HG02840 (cell line): ENCODE data around the gene BACE2.

Experiments
- ATAC-seq: cut with Tn5 transposase; IDR thresholded peaks from one replicate; pipeline ENCODE4 v1.9.1; 2021; ENCODE audit warnings: mild to moderate bottlenecking, moderate library complexity, moderate number of reproducible peaks; ENCODE audit not compliant: unreplicated experiment, low FRiP score

Gene BACE2

GRCh38 chr21:41316200-41317062 lies 148.5 kb downstream of the BACE2 start, which contains the start of gene FAM3B:
TSS of gene FAM3B (plus strand) at chr21:41316801. CDS start at chr21:41316880, 79 bp downstream.
- ATAC-seq, result no peak

- ATAC-seq, result no peak
These were observed 149.1 kb downstream of the BACE2 start for GRCh38 chr21:41317063-41317392.

- no peak for ATAC-seq
These were observed 149.5 kb downstream of the BACE2 start for GRCh38 chr21:41317458-41317857.

DNA sequence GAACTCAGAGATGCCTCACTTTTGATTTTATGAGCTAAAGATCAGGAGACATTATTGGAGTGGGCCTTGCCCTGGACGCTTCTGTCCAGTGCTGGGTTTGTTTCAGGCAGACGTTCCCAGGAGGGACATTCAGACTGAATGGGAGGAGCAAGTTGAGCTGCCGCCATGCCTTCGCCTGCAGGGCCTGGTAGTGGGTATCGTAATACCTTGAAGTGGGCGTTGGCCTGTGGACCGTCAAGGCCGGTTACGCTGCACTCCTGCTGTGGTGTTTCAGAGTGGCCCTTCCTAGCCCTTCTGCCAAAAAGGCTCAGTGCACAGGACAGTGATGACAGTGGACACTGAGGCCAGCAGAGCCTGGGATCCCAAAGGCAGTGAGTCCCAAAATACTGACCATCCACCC lies 150.3 kb downstream of the BACE2 start:
- no peak for ATAC-seq

DNA sequence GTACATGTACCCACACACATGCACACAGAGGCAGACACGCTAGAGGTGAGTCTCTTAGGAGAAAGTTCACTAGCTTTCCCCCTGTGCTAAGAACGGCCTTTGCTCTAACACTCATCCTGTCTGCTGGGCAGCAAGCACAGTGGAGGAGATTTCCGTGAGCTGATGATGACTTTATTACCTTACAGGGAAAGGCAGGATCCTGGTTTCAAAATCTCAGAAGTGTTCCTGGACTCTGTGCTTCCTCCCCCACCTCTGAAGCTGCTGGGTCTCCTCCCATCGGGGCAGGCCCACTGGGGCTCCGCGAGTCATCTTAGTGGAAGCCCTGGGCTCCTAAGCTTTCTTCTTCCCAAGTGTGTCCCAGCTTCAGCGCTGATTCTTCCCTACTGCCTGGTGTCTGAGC lies 151.3 kb downstream of the BACE2 start:
- ATAC-seq, result no peak

GRCh38 chr21:41321211-41321907 lies 153.4 kb downstream of the BACE2 start:
- no peak for ATAC-seq

DNA sequence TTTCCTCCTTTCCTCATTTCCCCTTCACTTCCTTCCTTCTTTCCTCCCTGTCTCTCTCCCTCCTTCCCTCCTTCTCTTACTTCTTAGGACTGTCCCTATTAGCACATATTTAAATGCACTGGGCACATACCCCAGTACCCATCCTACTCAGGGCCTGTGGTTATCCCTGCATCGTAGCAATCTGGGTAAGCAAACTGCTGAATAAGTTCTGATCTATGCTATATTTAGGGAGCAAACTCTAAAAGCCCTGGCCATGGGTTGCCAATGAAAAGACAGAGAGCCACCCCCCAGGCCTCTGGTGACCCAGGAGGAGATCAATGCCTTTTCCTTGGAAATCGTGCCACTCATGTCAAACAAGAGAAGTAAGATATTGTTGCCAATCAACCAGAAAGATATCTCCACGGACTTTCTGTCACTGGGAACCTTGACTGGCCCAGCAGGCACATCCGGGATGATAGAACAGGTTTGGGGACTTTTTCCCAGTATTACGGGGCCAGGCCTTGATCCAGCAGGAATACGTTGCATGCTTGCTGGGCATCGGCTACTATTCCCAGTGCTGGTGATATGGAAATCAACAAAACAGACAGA lies 154.0 kb downstream of the BACE2 start:
- no peak for ATAC-seq

DNA sequence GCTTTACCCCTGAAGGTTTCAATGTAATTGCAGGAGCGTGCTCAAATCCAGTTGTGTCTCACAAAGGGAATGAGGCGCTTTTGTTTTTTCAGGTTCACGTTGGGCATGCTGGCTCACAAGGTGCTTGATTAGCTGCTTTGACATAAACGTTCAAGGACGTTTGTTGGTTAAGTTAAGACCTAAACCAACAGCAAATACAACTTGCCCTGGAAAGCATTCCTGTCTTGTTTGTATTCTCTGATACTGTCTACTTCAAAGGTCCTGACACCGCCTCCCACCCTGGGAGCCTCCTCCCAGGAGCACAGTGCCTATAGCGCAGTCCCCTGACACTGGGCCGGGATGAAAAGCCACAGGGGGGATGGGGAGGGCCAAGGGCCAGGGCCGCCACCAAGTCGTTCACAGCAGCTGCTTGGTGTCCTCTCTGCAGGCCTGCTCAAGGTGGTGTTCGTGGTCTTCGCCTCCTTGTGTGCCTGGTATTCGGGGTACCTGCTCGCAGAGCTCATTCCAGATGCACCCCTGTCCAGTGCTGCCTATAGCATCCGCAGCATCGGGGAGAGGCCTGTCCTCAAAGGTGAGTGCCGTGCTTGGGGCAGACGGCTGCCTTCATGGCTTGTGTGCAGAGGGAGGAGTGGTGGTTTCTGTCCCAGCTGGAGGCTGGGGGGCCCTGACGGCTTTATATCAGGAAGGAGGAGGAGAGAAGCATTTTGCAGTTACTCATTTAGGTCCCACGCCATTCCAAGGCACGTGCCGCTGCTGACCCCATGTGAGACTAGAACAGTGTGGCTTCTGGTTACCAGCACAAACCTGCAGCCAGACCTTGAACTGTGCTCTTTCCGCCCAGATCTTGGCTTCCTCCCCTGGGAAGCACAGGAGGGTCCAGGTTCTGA lies 154.8 kb downstream of the BACE2 start:
- no peak for ATAC-seq

GRCh38 chr21:41325138-41325912 lies 157.4 kb downstream of the BACE2 start:
- ATAC-seq, result no peak

DNA sequence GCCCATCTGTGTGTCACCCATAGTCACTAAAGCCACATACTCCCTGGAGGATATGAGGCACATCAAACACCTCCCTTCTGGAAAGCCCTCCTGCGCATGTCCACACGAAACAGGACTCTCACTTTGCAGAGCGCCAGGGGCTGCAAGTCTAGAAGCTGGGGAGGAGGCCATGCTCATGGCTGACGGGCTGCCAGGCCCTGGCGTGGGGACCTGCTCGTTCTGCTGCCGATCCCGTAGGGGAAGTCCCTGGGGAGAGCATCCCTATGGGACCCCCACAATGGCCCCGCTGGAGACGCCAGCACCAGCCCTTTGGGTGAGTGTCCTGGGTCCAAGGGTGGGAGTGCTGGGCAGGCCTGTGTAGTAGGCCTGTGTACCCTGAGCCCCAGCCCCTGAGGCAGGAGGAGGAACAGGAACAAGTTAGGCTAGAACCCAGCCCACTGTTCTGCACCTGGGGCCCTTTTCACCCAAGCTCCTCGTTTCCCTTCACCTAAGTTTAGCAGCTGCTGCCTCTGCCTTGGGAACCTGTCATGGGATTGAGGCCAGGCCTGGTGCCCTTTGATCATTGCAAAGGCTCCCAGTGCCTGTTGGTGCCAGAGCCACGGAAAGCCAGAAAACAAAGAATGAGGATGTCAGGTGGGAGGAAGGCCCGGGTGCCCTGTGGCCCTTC lies 158.6 kb downstream of the BACE2 start:
- ATAC-seq, result no peak

- ATAC-seq, result no peak
These were observed 159.8 kb downstream of the BACE2 start for GRCh38 chr21:41327753-41328152.

DNA sequence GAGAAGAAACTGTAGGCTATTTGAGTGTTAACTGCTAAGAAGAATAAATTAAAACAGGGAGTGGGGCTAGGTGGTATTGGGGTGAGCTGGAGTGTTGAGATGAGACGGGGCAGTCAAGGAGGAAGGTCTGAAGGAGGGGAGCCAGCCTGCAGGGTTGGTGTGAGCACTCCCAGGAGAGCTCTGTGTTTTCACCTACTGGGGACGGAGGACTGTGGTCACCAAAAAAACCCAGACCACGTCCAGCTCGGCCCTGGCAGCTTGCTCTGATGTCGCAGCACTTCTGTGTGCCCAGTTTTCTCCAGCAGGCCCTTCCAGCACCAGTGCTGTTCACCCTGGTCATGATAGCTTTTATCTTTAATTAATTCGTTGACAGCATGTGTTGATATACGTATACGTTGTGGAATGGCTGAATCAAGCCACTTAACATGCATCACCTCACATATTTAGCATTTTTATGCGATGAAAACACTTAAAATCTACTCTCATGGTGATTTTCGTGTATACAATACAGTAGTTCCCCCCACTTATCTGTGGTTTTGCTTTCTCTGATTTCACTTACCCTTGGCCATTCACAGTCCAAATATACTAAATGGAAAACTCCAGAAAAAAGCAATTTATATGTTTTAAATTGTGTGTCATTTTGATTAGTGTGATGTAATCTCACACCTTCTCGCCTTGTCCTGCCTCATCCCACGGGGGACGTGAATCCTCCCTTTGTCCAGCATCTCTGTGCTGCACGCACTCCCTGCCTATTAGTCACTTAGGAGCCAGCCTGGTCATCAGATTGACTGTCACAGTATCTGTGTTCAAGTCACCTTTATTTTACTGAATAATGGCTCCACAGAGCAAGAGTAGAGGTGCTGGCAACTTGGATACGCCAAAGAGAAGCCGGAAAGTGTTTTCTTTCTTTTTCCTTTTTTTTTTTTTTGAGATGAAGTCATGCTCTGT lies 161.0 kb downstream of the BACE2 start:
- no peak for ATAC-seq
